Gastroesophageal sphincter (tissue), 3 donors: ENCODE data around the gene DGKI.

Experiments used
- CTCF ChIP-seq, 4 experiments: fragments of 200-600 bp in 2 of 4; fragments of 450-650 bp in 2 of 4; sonication (generic) in 1 of 4; IDR thresholded peaks; one replicate each; pipeline ENCODE4 v1.5.1; 2017 to 2019; ENCODE audit warnings: antibody characterized with exemption in 4 of 4, mild to moderate bottlenecking in 2 of 4, moderate library complexity in 2 of 4
- EP300 ChIP-seq: sonication (generic); formaldehyde crosslinking; IDR thresholded peaks from one replicate; pipeline ENCODE4 v1.6.1; 2017; ENCODE audit warnings: antibody characterized with exemption, mild to moderate bottlenecking
- POLR2A ChIP-seq, 2 donors: fragments of 450-650 bp; IDR thresholded peaks; one replicate each; pipeline ENCODE4 v1.6.1; 2017; ENCODE audit warnings: antibody characterized with exemption in 2 of 2, mild to moderate bottlenecking in 2 of 2, moderate library complexity in 1 of 2

GRCh38 chr7:137875746-137876145 is 29.0 kb upstream of the DGKI start:
- TF ChIP-seq POLR2A (IDR thresholded peaks at IDR 0.05), result no peak
- no peak for TF ChIP-seq EP300
- no peak for TF ChIP-seq CTCF (IDR thresholded peaks at IDR 0.05)
